Upper lobe of left lung (tissue), 4 donors: Measurements from ENCODE around the gene DROSHA.

Experiments
- POLR2A ChIP-seq, 4 donors: fragments of 450-650 bp; IDR thresholded peaks; one replicate each; pipeline ENCODE4 v1.5.1; 2016 to 2017; ENCODE audit warnings: antibody characterized with exemption in 4 of 4, mild to moderate bottlenecking in 2 of 4
- POLR2AphosphoS5 ChIP-seq, 2 donors: sonication (generic); formaldehyde crosslinking; IDR thresholded peaks; one replicate each; pipeline ENCODE4 v1.5.1; 2017; ENCODE audit warnings: antibody characterized with exemption in 2 of 2
- TF ChIP-seq, protein P1 (sequence below), 6 experiments: fragments of 450-650 bp in 4 of 6; fragments of 200-600 bp in 2 of 6; sonication (generic) in 2 of 6; IDR thresholded peaks; one replicate each; pipeline ENCODE4 v1.5.1; 2016 to 2019; ENCODE audit warnings: antibody characterized with exemption in 6 of 6

DNA sequence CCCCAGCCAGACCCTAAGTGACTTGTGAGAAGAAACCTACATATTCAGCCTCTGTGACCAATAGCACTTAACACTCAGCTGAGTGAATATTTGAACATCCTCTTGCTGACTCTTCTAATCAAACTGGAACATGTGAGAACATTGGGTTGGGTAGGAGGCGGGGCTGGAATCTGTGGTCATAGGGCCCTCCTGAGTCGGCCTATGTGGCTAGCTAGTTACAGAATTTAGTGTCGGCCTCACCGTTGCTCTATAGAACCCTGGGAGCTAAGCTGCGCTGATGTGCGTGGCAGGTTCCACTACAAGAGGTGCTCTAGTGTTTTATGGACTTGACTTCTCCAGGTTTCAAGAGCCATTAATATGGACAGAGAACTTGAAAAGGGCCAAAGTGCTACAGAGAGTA is 138.8 kb downstream of the DROSHA start:
- TF ChIP-seq, protein P1, sequence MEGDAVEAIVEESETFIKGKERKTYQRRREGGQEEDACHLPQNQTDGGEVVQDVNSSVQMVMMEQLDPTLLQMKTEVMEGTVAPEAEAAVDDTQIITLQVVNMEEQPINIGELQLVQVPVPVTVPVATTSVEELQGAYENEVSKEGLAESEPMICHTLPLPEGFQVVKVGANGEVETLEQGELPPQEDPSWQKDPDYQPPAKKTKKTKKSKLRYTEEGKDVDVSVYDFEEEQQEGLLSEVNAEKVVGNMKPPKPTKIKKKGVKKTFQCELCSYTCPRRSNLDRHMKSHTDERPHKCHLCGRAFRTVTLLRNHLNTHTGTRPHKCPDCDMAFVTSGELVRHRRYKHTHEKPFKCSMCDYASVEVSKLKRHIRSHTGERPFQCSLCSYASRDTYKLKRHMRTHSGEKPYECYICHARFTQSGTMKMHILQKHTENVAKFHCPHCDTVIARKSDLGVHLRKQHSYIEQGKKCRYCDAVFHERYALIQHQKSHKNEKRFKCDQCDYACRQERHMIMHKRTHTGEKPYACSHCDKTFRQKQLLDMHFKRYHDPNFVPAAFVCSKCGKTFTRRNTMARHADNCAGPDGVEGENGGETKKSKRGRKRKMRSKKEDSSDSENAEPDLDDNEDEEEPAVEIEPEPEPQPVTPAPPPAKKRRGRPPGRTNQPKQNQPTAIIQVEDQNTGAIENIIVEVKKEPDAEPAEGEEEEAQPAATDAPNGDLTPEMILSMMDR (IDR thresholded peaks at IDR 0.05), result no peak
- TF ChIP-seq POLR2A (IDR thresholded peaks at IDR 0.05) (no peak), POLR2AphosphoS5 (IDR thresholded peaks at IDR 0.05) (no peak)
